GM12872 (cell line): ENCODE results near the gene SOS2.

Source experiments
- TF ChIP-seq, protein P1 (sequence below): IDR thresholded peaks from 3 replicates; pipeline ENCODE4 v1.5.1; 2011; ENCODE audit warnings: low read depth, mild to moderate bottlenecking, low read length, moderate library complexity; ENCODE audit not compliant: insufficient read depth

Gene SOS2

DNA sequence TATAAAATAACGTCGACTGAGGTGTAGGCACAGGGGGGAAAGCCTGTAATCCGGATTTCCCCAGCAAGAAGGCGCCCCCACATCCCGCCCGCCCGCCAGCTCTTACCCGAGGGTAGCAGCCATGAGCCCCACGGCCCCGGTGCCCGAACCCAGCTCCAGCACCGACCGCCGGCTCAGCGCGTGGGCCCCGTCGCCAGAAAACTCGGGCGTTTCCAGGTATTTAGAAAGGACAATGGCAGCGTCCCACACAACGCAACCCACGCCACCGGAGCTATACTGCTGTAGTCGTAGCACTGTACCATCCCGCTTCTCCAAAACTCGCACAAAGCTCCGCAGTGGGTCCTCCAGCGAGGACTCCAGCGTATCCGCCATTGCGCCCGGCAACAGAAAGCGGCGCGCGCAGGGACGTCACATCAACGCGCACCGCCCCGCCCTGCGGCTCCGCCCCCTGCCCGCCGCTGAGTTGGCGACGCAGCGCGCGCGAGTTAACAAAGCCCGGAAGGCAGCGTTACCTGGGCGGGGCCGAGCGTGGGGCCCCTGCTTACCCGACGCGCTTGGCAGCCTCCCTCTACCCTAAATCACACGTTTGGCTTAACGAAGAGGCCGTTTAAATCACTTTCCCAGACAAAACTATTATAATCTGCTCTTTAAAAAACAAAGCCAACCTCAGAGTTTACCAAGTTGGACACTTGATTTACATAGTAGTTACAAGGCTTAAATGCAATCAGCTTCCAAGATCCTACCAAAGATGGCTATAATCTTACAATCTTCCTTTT is 115.0 kb downstream of the SOS2 start, which contains the start of gene VCPKMT:
Gene VCPKMT, minus strand, starts transcription at position 392 of the 776 bp plus-strand sequence. Its CDS starts 20 bp downstream, at position 372.
- TF ChIP-seq, protein P1, sequence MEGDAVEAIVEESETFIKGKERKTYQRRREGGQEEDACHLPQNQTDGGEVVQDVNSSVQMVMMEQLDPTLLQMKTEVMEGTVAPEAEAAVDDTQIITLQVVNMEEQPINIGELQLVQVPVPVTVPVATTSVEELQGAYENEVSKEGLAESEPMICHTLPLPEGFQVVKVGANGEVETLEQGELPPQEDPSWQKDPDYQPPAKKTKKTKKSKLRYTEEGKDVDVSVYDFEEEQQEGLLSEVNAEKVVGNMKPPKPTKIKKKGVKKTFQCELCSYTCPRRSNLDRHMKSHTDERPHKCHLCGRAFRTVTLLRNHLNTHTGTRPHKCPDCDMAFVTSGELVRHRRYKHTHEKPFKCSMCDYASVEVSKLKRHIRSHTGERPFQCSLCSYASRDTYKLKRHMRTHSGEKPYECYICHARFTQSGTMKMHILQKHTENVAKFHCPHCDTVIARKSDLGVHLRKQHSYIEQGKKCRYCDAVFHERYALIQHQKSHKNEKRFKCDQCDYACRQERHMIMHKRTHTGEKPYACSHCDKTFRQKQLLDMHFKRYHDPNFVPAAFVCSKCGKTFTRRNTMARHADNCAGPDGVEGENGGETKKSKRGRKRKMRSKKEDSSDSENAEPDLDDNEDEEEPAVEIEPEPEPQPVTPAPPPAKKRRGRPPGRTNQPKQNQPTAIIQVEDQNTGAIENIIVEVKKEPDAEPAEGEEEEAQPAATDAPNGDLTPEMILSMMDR, result no peak

DNA sequence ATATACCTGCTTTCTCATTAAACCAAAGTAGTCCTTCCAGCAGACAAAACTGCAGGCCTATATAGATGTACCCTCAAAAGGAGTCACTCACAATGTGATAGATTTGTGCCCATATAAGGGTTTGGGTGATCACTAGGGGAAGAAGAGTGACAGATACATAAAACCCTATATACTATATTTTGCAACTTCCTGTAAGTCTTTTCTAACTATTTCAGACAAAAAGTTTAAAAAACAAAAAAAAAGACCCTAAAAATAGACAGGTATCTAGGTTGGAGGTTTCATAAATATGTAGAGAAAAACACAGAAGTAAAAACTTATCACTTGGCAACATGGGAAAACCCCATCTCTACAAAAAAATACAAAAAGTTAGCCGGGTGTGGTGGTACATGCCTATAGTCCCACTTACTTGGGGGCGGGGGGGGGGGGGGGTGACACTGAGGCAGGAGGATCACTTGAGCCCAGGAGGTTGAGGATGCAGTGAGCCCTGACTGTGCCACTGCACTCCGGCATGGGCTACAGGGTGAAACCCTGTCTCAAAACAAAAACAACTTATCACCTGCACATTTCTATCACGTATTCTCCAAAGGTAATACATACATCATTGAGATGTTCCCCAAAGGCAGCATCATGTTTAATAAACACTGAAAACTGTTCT is 117.9 kb downstream of the SOS2 start:
- TF ChIP-seq, protein P1, result no peak

DNA sequence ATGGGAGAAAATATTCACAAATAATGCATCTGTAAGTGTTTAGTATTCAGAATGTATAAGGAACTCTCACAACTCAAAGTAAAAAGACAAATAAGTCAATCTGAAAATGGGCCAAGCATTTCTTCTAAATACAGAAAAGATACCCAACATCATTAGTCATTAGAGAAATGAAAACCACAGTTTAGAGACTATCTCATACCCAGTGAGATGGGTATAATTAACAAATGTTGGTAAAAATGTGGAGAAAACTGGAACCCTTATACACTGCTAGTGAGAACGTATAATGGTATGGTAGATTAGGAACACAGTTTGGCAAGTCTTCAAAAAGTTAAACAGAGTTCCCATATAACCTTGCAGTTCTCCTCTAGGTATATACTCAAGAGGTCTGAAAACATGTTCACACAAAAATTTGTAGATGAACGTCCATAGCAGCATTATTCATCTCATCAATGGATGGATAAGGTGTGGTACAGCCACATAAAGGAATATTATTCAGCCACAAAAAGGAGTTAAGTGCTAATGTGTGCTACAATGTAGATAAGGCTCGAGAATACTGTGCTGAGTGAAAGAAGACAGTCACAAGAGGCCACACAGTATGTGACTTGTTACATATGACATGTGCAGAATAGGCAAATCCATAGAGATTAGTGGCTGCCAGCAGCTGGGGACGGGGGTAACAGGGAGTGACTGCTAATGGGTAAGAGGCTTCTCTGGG is 120.9 kb downstream of the SOS2 start:
- TF ChIP-seq, protein P1, result no peak

DNA sequence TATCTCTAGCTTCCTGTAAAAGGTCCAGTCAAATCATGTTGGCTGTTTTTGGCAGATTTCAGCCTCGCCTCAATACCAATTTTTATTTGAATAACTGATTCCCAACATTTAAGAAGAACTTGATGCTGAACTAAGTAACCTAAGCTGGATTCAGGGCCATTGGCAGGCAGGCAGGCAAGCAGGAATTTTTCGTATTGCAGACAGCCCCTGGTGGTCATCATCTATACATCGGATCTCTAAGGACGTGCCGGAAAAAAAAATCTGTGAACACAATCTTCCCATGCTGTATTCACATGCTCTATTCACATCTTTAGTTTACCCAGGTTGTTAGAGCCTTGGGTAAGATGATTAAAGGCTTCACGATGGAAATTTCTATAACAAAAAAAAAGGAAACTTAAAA is 122.0 kb downstream of the SOS2 start:
- TF ChIP-seq, protein P1, result peak; percentile 15; the same call in 1 of the 3 replicates

DNA sequence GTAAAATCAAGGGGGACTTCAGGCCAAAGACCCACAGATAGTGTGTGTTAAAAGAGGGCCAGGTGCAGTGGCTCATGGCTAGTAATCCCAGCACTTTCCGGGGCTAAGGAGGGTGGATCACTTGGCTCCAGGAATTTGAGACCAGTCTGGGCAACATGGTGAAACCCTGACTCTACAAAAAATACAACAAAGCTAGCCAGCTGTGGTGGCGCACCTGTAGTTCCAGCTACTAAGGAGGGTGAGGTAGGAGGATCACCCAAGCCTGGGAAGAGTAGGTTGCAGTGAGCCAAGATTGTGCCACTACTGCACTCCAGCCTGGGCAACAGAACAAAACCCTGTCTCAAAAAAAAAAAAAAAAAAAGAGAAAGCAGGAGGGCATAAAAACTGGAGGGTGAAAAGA is 123.5 kb downstream of the SOS2 start:
- TF ChIP-seq, protein P1, result no peak

DNA sequence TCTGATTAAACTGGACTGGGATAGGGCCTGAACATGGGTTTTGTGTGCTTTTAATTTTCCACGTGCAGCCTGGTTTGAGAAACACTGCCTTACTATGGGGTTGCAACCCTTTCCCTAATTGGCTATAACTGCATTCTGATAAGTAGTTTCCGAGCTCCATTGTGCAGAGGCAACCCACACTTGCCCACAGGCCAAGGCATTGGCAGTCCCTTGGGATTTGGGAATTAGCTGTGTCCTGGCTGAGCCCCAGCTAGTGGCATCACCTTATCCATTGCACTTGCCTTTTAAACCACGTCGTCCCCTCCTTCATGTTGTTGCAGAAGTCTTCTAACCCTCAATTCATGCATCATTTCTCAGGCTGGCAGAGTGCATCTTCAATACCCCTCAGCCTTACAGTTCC is 125.2 kb downstream of the SOS2 start:
- TF ChIP-seq, protein P1, result no peak

DNA sequence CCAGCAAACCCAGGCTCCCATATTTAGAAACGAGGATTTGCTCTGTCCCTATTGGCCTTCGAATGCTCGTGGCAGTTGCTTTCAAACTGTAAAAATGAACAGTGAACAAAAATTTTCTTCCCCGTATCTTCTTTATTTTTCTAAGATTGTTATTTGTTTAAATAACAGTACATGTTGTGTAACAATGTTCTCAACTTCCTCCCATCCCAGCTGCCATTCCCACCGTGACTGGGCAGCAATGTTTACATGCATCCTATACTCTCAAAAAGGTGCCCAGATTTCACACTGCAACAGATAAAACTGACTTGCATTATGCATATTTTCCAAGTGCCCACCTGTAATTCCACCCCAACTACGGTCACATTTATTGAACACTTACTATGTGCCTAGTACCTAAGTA is 127.8 kb downstream of the SOS2 start:
- TF ChIP-seq, protein P1, result no peak
